Stimulated activated CD4-positive, alpha-beta T cell treated with anti-CD3 and anti-CD28 coated beads, Interleukin-15, amount 100 ng/mL, for 1 hour (primary cell): ENCODE data around the gene RARS1.
A peak's percentile ranks its signal among the peaks of the same experiment; 100 is the strongest.

ENCODE experiments used
- DNase-seq, 2 donors: peaks; one replicate each; pipeline ENCODE4 v3.0.0-alpha.2; 2020; ENCODE audit warnings: low read depth in 1 of 2, low spot score in 1 of 2

RARS1 gene

DNA sequence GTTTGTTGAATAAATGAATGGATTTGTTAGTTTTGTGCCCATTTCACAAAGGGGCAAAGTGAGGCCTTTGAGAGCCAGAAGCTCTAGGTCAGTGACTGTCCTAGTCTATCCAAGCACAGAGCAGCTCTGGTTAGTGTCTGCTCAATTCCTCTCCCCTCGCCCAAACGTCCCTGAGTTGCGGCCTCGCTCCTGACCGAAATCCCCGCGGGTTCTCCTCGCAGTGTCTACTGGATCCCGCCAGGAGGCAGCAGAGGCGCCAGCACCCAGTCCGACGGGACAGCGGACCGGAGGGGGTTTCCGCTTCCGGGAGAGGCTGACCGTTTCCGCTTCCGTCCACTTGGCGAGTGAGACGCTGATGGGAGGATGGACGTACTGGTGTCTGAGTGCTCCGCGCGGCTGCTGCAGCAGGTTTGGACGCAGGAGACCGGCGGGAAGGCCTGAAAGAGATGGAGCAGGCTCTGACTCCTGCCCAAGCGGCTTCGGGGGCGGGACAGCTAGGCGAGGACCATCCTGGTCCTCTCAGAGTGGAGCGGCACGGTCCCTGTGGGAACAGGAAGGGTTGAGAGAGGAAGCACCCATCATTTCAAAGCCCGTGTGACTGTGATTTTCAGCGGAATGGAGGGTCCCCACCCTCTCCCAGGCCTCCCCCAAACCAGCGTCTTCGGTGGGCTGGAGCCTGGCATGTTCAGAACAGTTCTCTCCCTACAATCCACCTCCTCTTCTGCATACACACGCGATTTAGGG is at the start of gene RARS1:
TSS of gene RARS1 (plus strand) at position 336 of the 744 bp plus-strand sequence. CDS start at position 364, 28 bp downstream.
- peak; percentile 74 to 84 for DNase-seq

DNA sequence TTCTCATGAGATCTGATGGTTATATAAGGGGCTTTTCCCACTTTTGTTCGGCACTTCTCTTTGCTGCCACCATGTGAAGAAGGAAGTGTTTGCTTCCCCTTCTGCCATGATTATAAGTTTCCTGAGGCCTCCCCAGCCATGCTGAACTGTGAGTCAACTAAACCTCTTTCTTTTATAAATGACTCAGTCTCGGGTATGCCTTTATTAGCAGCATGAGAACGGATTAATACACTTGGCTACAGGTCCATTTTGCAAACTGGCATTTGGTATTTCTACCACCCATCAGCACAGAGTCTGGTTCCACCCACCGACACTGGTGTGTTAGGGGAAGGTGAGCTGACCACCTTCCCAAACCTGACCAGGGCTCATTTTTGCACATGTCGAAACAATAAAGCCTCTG is 47.9 kb upstream of the RARS1 start:
- no peak for DNase-seq

DNA sequence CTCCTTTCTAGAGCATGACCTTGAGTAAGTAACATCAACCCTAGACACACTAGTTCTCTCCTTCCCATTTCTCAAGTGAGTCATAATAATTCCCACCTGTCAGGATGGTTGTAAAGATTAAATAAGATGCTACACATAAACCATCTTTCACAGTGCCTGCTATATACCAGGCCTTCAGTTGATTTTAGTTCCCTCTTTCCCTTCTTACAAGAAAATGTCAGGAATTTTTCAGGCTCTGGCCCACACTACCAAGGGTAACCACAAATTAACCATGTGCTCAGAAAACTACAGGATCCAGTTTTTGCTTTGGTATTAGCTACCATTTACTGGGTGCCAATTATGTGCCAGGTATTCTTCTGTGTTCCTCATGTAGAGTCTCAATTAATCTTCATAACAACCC is 42.7 kb upstream of the RARS1 start:
- no peak for DNase-seq

DNA sequence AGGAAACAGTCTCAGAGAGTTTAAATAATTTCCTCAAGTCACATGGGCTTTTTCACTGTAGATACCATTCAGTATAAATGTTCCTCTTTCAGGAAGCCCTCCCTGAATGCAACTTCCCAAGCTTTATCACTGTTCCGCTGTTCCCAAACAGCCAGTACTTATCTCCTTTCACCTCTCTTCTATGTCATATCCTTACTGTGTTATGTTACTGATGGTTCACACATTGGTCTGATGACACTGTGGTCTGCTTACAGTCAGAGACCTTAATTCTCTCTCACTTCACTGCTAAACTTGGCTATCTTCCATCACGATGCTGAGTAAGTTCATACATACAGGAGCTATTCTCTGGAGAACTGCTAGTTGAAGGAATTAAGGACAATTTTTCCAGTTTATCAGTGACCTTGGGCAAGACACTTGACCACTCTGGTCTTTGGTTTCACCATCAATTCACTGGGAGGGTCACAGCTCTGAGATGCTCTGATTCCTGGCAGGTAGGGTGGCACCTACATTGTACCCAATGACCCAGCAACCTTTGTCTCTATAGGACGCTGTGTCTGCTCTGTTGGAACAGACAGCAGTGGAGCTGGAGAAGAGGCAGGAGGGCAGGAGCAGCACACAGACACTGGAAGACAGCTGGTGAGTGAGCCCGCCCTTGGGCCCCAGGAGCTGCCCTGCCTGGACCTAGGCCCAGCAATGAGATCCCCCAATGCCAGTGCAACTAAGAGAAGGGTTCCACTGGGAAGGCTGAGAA is 42.1 kb upstream of the RARS1 start:
- no peak for DNase-seq

DNA sequence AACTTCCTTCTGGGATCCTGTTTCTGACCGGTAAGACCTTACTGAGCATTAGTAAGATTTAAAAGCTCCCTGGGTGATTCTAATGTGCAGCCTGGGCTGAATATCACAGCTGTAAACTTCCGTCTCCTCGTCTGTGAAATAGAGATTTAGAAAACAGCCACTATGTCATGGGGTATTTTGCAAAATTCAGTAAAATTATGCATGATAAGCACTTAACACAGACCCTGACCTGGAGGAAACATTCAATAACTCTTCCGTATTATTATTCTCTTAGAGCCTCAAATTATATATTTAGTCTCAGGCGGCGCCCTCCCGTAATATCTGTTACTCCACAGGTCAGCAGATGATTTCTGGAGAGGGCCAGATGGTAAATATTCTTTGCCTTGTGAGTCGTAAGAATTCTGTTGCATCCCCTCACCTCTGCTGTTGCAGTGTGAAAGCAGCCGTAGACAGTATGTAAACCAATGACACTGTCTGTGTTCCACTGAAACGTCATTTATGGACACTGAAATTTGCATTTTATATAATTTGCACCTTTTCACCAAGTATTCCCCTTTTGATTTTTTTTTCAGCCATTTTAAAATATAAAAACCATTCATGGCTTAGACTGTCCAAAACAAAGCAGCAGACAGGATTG is 39.2 kb upstream of the RARS1 start:
- DNase-seq, result no peak

DNA sequence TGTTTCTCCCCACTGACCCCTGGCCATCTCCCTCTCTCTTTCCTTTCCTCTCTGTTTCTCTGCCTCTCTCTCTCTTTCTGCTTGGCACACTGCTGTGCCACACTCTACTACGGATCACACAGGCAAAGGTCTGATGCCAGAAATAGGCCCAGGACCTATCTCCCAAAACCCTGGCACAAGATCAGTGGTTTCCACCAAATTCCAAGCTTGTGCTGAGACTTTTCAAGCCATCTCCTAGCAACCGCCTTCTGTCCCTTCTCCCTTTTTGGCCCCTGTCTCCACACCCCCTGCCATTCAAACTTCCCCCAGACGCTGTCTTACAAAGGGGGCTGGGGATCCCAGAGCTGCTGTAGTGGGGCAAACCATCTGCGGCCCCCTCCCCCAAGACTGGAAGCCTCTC is 38.5 kb upstream of the RARS1 start:
- DNase-seq, result no peak

DNA sequence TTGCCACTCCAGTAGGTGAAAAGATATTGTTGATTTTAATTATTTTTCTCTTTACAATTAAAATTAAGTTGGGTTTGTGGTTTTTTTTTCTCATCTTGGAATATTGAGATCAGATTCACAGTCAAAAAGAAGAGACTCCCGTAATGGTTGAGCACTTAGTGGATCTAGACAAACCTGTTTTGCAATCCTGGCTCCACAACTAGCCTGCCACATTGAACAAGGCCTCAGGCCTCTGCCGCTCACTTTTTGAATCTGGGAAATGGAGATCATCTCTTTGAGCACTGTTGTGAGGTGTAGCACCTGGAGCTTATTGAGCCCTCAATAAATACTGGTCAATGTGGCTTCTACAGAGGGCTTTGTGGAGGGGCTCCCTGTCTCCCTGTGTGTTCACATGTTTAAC is 37.1 kb upstream of the RARS1 start:
- no peak for DNase-seq

DNA sequence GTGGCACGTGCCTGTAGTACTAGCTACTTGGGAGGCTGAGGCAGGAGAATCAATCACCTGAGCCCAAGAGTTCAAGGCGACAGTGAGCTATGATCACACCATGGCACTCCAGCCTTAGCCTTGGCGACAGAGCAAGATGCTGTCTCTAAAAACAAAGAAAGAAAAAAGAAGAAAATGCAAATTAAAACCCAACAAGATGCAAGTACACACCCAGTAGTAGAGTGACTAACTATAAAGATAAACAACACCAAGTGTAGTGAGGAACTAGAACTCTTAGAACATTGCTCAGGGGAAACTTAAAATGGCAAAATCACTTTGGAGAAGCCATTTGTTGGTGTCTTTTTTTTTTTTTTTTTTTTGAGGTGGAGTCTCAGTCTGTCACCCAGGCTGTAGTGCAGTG is 34.7 kb upstream of the RARS1 start:
- DNase-seq, result no peak

DNA sequence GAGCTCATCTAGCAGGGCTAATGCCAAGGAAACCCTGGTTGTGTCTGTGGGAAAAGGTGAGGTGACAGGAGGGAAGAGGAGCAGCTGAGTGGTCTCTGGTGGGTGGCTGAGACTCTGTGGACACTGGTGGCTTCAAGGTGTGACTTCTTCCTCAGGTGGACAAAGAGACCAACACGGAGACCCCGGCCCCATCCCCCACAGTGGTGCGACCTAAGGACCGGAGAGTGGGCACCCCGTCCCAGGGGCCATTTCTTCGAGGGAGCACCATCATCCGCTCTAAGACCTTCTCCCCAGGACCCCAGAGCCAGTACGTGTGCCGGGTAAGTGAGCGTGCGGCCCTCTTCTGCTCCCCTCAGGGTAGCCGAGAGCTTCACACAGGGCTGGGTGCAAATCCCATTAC is 31.1 kb upstream of the RARS1 start:
- no peak for DNase-seq

DNA sequence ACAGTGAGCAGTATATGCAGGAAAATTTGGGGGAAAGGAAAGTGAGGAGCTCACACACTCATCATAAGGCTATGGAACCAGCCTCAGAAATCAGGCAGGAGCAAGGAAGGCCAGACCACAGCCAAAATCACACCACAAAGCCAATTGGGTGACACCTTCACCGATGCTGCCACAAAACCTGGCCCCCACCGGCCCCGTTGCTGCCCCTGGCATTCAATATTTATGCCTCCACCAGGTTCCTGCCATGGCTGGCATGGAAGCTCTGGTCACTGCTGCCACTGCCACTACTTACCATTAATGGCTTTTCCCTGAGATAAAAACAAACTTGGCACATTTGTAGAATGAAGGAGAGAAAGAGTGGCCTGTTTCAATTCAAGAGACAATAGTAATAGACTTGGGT is 28.7 kb upstream of the RARS1 start:
- DNase-seq, result no peak

DNA sequence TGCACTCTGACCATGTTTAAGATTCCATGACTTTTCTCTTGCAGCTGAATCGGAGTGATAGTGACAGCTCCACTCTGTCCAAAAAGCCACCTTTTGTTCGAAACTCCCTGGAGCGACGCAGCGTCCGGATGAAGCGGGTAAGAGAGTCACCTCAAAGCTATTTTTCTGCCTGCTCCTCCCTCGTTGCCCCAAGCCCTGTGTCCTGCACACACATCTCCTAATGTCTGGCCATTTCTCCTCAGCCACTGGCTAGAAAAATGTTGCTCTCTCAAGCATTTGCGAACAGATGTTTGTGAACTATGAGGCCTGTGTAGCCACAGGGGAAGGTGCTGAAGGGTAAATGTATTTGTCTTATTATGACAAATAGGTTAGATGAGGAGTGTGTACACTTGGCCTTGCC is 25.7 kb upstream of the RARS1 start:
- DNase-seq, result no peak

DNA sequence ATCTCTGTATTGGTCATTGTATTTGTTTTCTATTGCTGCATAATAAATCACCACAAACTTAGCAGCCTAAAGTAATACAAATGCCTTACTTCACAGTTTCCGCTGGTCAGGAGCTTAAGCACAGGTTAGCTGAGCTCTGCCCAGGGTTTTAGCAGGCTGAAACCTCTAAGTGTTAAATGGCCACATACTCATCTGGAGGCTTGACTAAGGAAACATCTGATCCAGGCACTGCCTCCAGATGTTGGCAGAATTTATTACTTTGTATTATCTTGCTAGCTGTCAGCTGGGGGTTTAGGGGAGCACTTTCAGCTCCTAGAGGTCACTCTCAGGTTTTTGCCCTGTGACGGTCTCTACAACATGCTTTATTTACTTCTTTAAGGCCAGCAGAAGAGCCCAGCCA is 23.2 kb upstream of the RARS1 start:
- DNase-seq, result no peak

DNA sequence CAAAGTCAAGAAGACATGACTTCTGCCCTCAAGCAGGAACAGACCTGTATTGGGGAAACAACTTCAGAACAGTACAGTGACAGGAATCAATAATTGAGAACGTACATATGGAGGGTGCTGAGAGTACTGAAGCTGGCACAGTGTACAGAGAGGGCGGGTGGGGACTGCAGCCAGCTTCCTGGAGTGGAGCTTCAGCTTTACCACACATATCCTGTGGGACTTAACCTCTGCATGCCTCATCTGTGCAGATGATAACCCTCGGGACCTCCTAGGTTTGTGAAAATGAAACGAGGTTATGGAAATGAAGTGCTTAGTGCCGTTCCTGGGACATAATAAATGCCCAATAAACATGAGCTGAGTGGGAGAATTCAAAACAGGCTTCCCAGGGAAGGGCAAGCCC is 22.1 kb upstream of the RARS1 start:
- no peak for DNase-seq

DNA sequence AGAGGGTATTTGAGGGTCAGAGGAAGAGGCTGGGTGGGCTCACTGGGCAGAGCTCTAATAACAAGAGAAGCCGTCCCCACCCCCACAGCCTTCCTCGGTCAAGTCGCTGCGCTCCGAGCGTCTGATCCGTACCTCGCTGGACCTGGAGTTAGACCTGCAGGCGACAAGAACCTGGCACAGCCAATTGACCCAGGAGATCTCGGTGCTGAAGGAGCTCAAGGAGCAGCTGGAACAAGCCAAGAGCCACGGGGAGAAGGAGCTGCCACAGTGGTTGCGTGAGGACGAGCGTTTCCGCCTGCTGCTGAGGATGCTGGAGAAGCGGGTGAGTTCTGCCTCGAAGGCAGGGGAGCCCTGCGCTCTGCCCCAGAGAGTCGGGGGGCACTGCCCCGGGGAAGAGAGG is 21.6 kb upstream of the RARS1 start:
- no peak for DNase-seq

DNA sequence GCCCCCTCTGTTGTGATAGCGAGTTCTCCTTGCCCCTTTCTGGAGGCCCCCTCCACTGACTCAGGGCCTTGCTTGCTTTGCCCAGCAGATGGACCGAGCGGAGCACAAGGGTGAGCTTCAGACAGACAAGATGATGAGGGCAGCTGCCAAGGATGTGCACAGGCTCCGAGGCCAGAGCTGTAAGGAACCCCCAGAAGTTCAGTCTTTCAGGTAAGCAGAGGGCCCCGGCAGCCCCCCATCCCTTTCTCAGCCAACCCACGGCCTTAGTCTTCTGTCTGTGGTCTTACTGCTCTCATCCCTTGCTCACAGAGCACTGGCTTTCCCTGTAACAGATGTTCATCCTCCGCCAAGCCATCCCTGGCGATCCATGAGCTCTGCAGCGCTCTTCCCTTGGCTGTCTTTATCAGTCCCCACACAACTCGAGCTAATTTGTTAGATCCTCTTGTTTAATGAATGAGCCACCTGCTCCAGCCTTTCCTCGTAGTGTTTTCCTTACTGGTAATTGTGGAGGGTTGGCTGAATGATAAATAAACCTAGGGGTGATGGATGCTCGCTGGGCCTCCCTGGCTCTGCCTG is 18.4 kb upstream of the RARS1 start:
- no peak for DNase-seq

DNA sequence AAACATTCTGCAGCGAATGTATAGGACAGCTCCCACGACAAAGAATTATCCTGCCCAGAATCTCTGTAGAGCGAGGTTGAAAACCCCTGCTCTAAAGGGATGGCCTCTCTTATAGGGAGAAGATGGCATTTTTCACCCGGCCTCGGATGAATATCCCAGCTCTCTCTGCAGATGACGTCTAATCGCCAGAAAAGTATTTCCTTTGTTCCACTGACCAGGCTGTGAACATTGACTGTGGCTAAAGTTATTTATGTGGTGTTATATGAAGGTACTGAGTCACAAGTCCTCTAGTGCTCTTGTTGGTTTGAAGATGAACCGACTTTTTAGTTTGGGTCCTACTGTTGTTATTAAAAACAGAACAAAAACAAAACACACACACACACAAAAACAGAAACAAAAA is 17.4 kb upstream of the RARS1 start:
- DNase-seq, result no peak

DNA sequence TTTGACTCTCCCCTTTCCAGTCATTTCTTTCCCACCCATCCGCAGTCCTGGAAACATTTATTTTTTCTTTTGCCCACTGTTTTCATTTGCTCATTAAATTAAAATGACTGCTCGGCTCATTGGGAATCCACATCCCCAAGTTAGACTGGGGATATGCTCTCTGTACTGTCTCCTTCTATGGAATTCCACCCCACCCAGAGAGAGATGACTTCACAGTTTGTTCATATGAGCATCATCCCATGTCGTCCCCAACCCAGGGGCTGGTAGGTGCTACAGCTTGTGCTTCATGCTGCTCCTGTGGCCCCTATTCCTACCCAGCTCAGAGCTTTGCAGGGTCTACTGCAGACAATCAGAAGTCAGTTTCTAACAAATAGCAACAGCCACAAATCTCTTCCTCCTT is 16.5 kb upstream of the RARS1 start:
- DNase-seq, result no peak

DNA sequence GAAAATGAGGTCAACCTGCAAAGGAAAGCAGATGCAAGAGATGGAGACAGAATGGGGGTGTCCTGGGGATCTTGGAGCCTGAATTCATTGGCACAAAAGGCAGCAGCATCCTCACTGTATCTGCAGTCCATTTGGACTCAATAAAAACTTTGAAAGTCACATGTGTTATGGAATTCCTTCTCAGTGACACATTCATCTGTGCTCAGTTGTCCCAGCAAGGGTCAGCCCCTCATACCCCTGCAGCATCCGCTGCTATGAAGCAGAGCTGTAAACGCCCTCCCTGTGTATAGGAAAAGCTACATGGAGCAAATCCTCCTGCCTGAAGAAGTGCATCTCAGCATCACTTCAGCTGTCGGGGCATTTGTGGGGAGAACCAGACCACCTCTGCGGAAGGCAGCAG is 14.5 kb upstream of the RARS1 start:
- no peak for DNase-seq

DNA sequence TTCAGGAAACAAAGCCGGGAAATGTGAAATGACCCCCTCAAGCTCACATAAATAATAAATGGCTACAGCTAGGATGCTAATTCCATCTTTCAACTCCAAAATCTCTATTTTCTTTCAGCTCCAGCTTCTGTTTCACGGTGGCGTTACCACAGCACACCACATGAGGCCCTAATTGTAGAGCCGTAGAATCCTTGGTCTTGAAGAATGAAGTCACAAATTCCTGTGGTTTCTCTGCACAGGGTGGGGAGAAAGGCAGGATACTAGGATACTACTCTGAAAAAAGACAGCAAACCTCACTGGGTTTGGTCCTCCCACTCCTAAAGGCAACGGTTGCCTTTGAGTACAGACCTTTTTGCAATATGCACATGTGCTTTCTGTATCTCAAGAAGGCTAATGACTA is 13.9 kb upstream of the RARS1 start:
- DNase-seq, result no peak

DNA sequence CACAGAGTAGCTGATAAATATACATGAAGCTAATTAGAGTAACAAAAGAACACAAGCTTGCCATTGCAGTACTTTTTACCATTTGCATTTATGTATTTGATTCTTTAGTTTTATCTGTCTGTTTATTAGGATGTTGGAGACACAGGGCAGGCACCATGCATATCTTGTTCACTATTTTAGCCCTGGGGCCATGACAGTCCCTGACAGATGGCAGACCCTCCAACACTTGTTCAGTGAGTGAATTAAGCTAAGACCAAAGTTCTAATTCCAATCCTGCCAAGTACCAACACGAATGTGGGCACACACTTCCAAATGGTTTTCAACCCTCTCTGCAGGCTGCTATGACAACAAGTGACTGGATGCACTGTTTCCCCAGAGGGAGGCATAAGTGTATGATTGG is 12.0 kb upstream of the RARS1 start:
- no peak for DNase-seq

DNA sequence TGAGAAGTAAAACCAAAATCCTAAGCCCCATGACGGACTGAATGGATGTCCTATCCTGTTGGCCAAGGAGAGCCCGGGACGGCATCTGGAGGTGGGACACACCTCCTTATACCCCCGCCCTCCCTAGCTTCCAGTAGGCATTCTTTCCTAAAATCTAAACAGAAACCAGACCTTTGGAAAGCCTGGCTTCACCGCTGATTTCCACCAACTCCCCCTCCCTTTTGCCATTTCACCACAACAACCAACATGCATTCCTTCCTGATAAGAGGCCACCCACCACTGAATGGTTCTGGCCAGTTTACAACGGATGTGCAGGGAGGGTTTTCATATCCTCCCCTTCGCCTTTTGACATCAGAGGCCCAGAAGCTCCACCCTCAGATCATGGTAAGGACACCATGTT is 9.2 kb upstream of the RARS1 start:
- DNase-seq, result no peak

DNA sequence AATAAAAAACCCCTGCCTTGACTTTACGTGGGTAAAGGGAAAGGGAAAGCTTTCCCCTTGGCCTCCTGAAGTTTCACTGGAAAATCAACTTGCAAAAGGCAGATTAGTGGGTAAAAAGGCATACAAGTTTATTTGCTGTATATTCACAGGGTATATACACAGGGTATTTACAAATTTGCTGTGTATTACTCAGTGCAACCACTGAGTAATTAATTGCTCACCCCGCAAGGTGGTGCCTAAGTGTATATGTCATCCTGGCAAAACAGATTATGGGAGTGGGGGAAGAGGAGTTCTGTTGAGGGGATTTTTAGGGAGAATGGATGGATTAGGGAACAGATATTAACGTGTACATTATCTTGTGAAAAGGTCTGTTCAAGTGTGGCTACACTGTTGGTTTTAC is 7.1 kb upstream of the RARS1 start:
- no peak for DNase-seq
